Glomerular visceral epithelial cell (primary cell): ENCODE data around the gene GBP2.
"Not testable (repeated sequence)": the region's sequence is repeated elsewhere in the genome, so short reads cannot be mapped to it uniquely, and the experiment has no call there.

ENCODE experiments used
- DNase-seq: peaks from one replicate; pipeline ENCODE4 v3.0.0-alpha.2; 2016; ENCODE audit errors: extremely low spot score

The GBP2 gene

GRCh38 chr1:89125913-89126580 is at the start of gene GBP2:
TSS of gene GBP2 (minus strand) at chr1:89126114. CDS start at chr1:89121966, 4,148 bp downstream.
- peak; percentile 49 for DNase-seq

GRCh38 chr1:89174491-89174890 is 48.6 kb upstream of the GBP2 start:
- DNase-seq: no peak

GRCh38 chr1:89172468-89173143 is 46.7 kb upstream of the GBP2 start:
- no peak for DNase-seq

GRCh38 chr1:89171067-89171438 is 45.1 kb upstream of the GBP2 start:
- no peak for DNase-seq

GRCh38 chr1:89170170-89171066 is 44.5 kb upstream of the GBP2 start:
- no peak for DNase-seq

GRCh38 chr1:89169166-89169565 is 43.3 kb upstream of the GBP2 start:
- no peak for DNase-seq

GRCh38 chr1:89167590-89168230 is 41.8 kb upstream of the GBP2 start:
- DNase-seq: no peak

- DNase-seq: no peak
These were observed 40.8 kb upstream of the GBP2 start for GRCh38 chr1:89166705-89167104.

GRCh38 chr1:89165811-89166210 is 39.9 kb upstream of the GBP2 start:
- no peak for DNase-seq

- DNase-seq: no peak
These were observed 25.1 kb upstream of the GBP2 start for GRCh38 chr1:89151047-89151446.

- no peak for DNase-seq
These were observed 24.1 kb upstream of the GBP2 start for GRCh38 chr1:89149976-89150375.

GRCh38 chr1:89149229-89149628 is 23.3 kb upstream of the GBP2 start:
- DNase-seq: peak; percentile 35

GRCh38 chr1:89147678-89148658 is 22.1 kb upstream of the GBP2 start:
- DNase-seq: no peak

GRCh38 chr1:89146721-89147120 is 20.8 kb upstream of the GBP2 start:
- DNase-seq: no peak

- DNase-seq: no peak
These were observed 17.6 kb upstream of the GBP2 start for GRCh38 chr1:89143484-89143883.

GRCh38 chr1:89142160-89142559 is 16.2 kb upstream of the GBP2 start:
- DNase-seq: no peak

- DNase-seq: no peak
These were observed 7.8 kb upstream of the GBP2 start for GRCh38 chr1:89133747-89134146.

- no peak for DNase-seq
These were observed 4.8 kb upstream of the GBP2 start for GRCh38 chr1:89130716-89131115.

GRCh38 chr1:89129911-89130310 is 4.0 kb upstream of the GBP2 start:
- DNase-seq: no peak

GRCh38 chr1:89128003-89128458 is 2.1 kb upstream of the GBP2 start:
- DNase-seq: not testable (repeated sequence)
